ENCODE results near the gene PTPN3. TPM values are rescaled to one million over a fixed set of nuclear protein-coding genes. Genes with fewer than 3 reads are reported as not detected.

PTPN3 gene
- total and polyA plus RNA-seq, 2 donors (not counting 1 experiment from before 2014, with no cell fraction given): not detected

- no peak overlapping the region for H3K27ac Mint-ChIP-seq
- H3K4me1 Mint-ChIP-seq: peaks cover 18% of the 10 kb centered on the region
These were observed 60.8 kb downstream of the PTPN3 start for GRCh38 chr9:109437286-109437685.

GRCh38 chr9:109436071-109436470 lies 62.0 kb downstream of the PTPN3 start:
- intact Hi-C loops (cut with micrococcal nuclease): no loop called here
- H3K4me3 Mint-ChIP-seq: no peak overlapping the region
- Histone ChIP-seq H2AFZ (ENCODE audit: insufficient read depth, low read depth, low read length, poor library complexity, severe bottlenecking) (no peak overlapping the region), H3K36me3 (replicated peaks in 1 of 2; ENCODE audit: control extremely low read depth in 1 of 2, control insufficient read depth in 1 of 2, extremely low read depth in 1 of 2, insufficient read depth in 2 of 2, low read length in 1 of 2) (no peaks in the 10 kb centered on the region), H3K4me1 (ENCODE audit: control insufficient read depth in 2 of 2, insufficient read depth in 2 of 2, low read length in 2 of 2) (peaks cover 12 to 14% of the 10 kb centered on the region in 2 donors), H3K27ac (ENCODE audit: low read length in 2 of 2) (no peak overlapping the region), H4K20me1 (ENCODE audit: control insufficient read depth, insufficient read depth, low read length, poor library complexity, severe bottlenecking) (no peaks in the 10 kb centered on the region), H3K9ac (ENCODE audit: low read length) (no peak overlapping the region), H3K4me3 (ENCODE audit: control extremely low read depth in 1 of 5, extremely low read depth in 1 of 5, insufficient read depth in 1 of 5, low read depth in 2 of 5, low read length in 4 of 5) (no peak overlapping the region), H3K27me3 (replicated peaks in 1 of 4; ENCODE audit: control extremely low read depth in 1 of 4, control insufficient read depth in 3 of 4, insufficient read depth in 4 of 4, low read length in 3 of 4) (peaks cover 0 to 10% (median 3%) of the 10 kb centered on the region in 4 experiments), H3K4me2 (replicated peaks; ENCODE audit: low read depth, low read length, poor library complexity, severe bottlenecking) (no peak overlapping the region), H3K79me2 (ENCODE audit: control insufficient read depth, insufficient read depth, low read length) (no peaks in the 10 kb centered on the region), H3K9me3 (ENCODE audit: control extremely low read depth in 1 of 3, control insufficient read depth in 2 of 3, insufficient read depth in 1 of 3, low read length in 2 of 3) (peaks cover 0 to 3% (median 0%) of the 10 kb centered on the region in 3 donors)
- ChIA-PET POLR2A (no interaction called here), CTCF (no interaction called here)
- H3K9me3 Mint-ChIP-seq (ENCODE audit: insufficient read depth): no peaks in the 10 kb centered on the region
- no peak for ATAC-seq (ENCODE audit: low read depth)
- TF ChIP-seq CTCF (IDR thresholded peaks at IDR 0.05): no peak
- no peak for TF ChIP-seq EZH2 (IDR thresholded peaks at IDR 0.05; ENCODE audit: borderline replicate concordance, insufficient read depth, low read depth, low read length, poor library complexity, severe bottlenecking)
- peaks cover 34% of the 10 kb centered on the region for H3K27me3 Mint-ChIP-seq
- no peak for DNase-seq
- peaks cover 15% of the 10 kb centered on the region for H3K4me1 Mint-ChIP-seq
- 75% methylated on average over 1 of the region's 3 CpGs for WGBS (ENCODE audit: insufficient coverage)
- no peak overlapping the region for H3K27ac Mint-ChIP-seq

More at GRCh38 chr9:109437286-109437685, 60.8 kb downstream of the PTPN3 start:
- Histone ChIP-seq H3K9ac (ENCODE audit: low read length) (no peak overlapping the region), H3K27ac (ENCODE audit: low read length in 2 of 2) (no peak overlapping the region), H3K4me2 (replicated peaks; ENCODE audit: low read depth, low read length, poor library complexity, severe bottlenecking) (no peak overlapping the region), H3K4me3 (ENCODE audit: control extremely low read depth in 1 of 5, extremely low read depth in 1 of 5, insufficient read depth in 1 of 5, low read depth in 2 of 5, low read length in 4 of 5) (no peak overlapping the region), H3K27me3 (replicated peaks in 1 of 4; ENCODE audit: control extremely low read depth in 1 of 4, control insufficient read depth in 3 of 4, insufficient read depth in 4 of 4, low read length in 3 of 4) (peaks cover 0 to 8% (median 3%) of the 10 kb centered on the region in 4 experiments), H3K36me3 (replicated peaks in 1 of 2; ENCODE audit: control extremely low read depth in 1 of 2, control insufficient read depth in 1 of 2, extremely low read depth in 1 of 2, insufficient read depth in 2 of 2, low read length in 1 of 2) (no peaks in the 10 kb centered on the region), H4K20me1 (ENCODE audit: control insufficient read depth, insufficient read depth, low read length, poor library complexity, severe bottlenecking) (no peaks in the 10 kb centered on the region), H3K79me2 (ENCODE audit: control insufficient read depth, insufficient read depth, low read length) (no peaks in the 10 kb centered on the region), H2AFZ (ENCODE audit: insufficient read depth, low read depth, low read length, poor library complexity, severe bottlenecking) (no peak overlapping the region), H3K9me3 (ENCODE audit: control extremely low read depth in 1 of 3, control insufficient read depth in 2 of 3, insufficient read depth in 1 of 3, low read length in 2 of 3) (no peaks in the 10 kb centered on the region), H3K4me1 (ENCODE audit: control insufficient read depth in 2 of 2, insufficient read depth in 2 of 2, low read length in 2 of 2) (peaks cover 14 to 18% of the 10 kb centered on the region in 2 donors)
- intact Hi-C loops (cut with micrococcal nuclease): no loop called here
- Mint-ChIP-seq H3K9me3 (ENCODE audit: insufficient read depth) (no peaks in the 10 kb centered on the region), H3K27me3 (peaks cover 31% of the 10 kb centered on the region), H3K4me3 (no peak overlapping the region)
- POLR2A ChIA-PET: no interaction called here
- CTCF ChIA-PET: no interaction called here
- no peak for TF ChIP-seq EZH2 (IDR thresholded peaks at IDR 0.05; ENCODE audit: borderline replicate concordance, insufficient read depth, low read depth, low read length, poor library complexity, severe bottlenecking)
- ATAC-seq (ENCODE audit: low read depth) (no peak), DNase-seq (no peak)
- WGBS (ENCODE audit: insufficient coverage): 34% methylated on average over 3 of the region's 4 CpGs

Data from B cell (primary cell).